Endothelial cell of hepatic sinusoid (primary cell): ENCODE data around the gene C1QTNF5.

ENCODE experiments used
- in situ Hi-C: cut with HindIII; loops from 2 replicates; pipeline ENCODE4 v1.10.0; 2017; ENCODE audit warnings: low sequenced_read_pairs

The C1QTNF5 gene

DNA sequence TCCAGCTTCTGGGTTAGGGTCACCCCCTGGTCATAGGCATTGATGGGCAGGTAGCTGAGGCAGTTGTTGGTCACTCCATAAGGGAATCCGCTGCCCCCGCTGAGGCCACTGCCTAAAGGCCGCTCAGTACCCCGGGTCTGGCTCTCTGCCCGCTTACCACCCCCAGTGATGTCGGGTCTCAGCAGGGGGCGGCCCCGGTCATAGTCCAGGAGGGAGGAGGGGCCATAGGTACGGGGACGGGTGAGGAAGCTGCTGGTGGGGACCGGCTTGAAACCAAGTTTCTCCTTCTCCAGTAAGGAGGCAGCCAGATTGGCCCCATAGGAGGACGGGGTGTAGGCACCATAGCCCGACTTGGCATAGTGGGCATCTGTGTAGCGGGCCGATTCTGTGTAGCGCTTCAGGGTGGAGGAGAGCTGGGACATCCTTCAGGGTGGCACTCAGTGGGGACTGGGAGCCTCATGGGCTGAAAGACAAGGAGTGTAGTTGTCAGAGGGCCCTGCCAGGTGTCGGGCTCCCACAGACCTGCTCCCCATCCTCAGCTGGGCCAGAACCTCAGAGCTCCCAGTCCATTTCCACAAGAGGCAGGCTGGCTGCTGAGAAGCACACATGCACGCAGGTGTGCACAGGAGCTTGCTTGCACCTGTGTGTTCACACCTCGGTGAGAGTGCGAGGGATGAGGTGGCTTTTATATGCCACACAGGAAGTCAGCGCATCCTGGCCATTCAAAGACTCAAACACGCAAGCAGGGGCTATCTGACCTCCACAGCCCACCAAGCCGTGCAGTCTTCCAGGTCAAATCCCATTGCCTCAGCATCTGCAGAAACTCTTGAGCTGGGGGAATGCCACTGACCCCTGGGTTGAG is 32.6 kb upstream of the C1QTNF5 start:
- in situ Hi-C loops: loop anchor here (25.0 kb wide), 1 partner anchor 239 kb away; no protein-coding TSS in a partner anchor

DNA sequence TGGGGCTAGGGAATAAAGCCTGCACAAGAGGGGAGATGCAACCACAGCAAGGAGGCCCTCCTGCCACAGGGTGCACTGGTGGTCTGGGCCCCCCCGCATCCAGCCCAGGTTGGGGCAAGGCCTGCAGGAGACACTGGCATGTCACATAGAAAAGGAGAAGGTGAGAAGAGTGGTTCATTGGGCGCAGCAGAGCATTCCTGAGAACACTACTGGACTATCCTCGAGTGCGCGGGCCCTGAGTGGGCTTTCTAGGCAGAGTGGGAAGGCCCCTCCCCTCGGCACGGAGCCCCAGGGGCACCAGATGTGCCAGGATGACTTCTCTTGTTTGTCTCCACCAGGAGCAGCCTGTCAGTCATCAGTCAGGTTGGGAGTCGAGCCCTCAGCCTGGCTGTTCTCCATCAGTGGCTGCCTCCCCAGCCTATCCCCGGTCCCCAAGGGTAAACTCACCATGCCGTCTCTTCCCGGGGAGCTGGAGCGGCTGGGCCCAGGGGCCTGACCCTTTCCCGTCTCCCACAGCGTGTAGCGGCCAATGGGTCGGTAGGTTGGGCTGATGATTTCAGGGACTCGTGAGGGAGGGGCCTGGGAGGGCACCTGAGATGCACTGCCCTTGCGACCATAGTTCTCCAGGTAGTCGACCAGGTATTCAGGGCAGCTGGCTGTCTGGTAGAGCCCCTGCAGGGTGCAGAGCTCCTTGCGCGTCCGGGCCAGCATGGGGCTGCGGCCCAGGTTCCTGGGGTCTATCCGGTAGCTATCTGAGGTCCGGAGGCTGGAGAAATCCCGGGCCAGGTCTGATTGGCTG is 31.8 kb upstream of the C1QTNF5 start:
- in situ Hi-C loops: loop anchor here (25.0 kb wide), 1 partner anchor 240 kb away; no protein-coding TSS in a partner anchor

- in situ Hi-C loops: loop anchor here (25.0 kb wide), 1 partner anchor 241 kb away; no protein-coding TSS in a partner anchor
Measured at GRCh38 chr11:119371778-119372182, 31.1 kb upstream of the C1QTNF5 start.

- in situ Hi-C loops: loop anchor here (25.0 kb wide), 1 partner anchor 241 kb away; no protein-coding TSS in a partner anchor
Measured at GRCh38 chr11:119371067-119371601, 30.5 kb upstream of the C1QTNF5 start.

- in situ Hi-C loops: loop anchor here (25.0 kb wide), 1 partner anchor 242 kb away; no protein-coding TSS in a partner anchor
Measured at GRCh38 chr11:119370486-119371046, 29.9 kb upstream of the C1QTNF5 start.

GRCh38 chr11:119369132-119369925 is 28.6 kb upstream of the C1QTNF5 start:
- in situ Hi-C loops: loop anchor here (10.0 to 25.0 kb wide), 2 partner anchors 55 to 243 kb away; partner anchors contain the start of gene THY1

DNA sequence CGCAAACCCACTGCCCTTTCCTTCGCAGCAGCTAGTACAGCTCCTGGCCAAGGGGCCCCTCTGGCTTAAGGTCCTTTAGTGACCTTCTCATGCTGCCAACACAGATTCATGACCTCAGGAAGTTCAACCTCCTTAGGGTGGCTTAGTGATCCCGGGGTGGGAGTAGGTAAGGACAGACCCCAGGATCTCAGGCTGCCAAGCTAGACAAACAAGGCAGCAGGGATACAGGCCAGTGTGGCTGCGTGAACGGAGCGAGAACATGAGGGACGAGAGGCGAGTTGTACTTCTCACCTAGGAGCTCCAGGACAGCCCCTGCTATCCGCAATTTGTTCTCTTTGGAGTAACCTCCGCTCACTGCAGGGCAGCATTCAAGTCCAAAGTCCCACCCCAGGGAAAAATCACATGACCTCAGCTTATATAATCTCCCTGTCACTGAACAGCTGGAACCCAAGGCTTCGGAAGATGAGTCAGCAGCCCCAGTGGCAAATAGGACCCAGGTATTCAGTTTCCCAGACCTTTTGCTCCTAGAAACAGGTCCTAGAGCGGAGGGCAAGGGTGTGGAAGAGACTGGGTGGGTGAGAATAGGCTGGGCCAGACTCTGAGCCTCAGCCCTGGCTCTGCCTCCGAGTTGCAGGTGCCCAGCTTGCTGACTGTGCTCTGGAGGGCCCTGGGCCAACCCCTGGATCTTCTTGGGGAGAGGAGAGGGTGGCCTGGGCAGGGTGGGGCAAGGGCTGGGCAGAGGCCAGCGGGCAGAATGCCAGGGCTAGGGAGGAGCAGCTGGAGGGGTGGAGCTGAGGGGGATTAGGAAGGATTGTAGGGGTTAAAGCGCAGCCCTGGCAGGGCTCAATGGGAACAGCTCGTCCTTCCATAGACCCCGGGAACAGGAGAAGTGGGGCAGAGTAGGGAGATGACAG is 27.7 kb upstream of the C1QTNF5 start:
- in situ Hi-C loops: loop anchor here (10.0 to 25.0 kb wide), 2 partner anchors 56 to 244 kb away; partner anchors contain the start of gene THY1

DNA sequence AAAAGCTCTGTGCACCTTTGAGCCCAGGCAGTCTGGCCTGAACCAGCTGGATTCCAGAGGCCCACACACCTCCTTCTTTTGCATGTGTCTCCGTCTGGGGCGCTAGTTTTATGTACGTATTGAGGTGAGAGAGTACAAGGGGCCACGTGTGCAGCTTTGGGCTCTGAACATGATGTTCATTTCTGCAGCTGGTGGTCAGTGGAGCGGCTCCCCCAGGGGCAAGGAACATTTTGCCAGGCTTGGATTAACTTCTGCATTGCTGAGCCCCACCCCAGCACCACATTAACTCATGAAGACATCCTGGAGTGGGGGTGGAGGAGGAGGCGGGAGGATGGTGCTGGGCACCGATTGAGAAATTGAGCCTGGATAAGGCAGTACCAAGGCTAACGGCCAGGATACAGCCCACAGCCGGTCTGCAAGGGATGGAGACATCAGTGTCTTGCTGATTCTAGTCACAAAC is 27.0 kb upstream of the C1QTNF5 start:
- in situ Hi-C loops: loop anchor here (10.0 to 25.0 kb wide), 2 partner anchors 57 to 245 kb away; partner anchors contain the start of gene THY1

- in situ Hi-C loops: loop anchor here (10.0 to 25.0 kb wide), 2 partner anchors 58 to 245 kb away; partner anchors contain the start of gene THY1
Measured at GRCh38 chr11:119366690-119367620, 26.3 kb upstream of the C1QTNF5 start.

GRCh38 chr11:119365071-119365591 is 24.4 kb upstream of the C1QTNF5 start:
- in situ Hi-C loops: loop anchor here (10.0 to 25.0 kb wide), 2 partner anchors 60 to 247 kb away; partner anchors contain the start of gene THY1

GRCh38 chr11:119363851-119364590 is 23.3 kb upstream of the C1QTNF5 start:
- in situ Hi-C loops: loop anchor here (5.0 to 25.0 kb wide), 3 partner anchors 61 to 248 kb away; partner anchors contain the start of gene THY1

DNA sequence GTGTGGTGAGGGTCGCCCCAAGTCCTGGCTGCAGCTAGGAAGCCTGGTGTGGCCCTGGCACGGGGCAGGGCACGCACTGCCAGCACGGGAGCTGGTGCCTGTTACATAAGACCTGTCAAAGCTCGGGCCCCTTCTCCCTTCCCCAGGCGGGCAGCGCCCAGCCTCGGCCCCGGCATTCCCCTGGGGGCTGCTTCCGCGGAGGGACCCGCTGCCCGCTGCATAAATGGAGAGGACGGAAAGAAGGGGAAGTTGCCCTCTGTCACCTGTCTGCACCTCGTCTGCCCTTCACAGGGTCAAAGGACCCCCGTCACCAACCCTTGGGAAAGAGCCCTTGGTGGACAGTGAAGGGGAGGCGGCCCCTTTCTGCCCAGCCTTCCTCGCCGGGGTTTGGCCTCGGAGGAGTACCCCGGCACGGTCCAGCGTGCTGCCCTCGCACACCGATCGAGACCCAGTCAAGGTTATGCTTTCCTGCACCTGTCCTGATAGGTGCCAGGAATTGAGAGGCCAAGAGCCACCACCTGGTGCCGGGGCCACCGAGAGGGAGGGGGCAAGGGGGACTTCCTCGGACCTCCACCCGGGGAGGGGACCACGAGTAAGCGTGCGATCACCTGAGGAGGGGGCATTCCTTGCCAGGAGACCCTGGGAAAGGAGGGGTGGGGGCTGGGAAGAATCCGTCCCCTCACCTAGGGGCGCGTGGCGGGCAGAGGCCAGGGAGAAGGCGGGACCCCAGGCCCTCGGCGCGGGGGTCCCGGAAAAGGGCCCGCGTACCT is 22.6 kb upstream of the C1QTNF5 start:
- in situ Hi-C loops: loop anchor here (5.0 to 25.0 kb wide), 3 partner anchors 62 to 249 kb away; partner anchors contain the start of gene THY1

GRCh38 chr11:119362741-119363080 is 22.0 kb upstream of the C1QTNF5 start:
- in situ Hi-C loops: loop anchor here (5.0 to 25.0 kb wide), 3 partner anchors 62 to 250 kb away; partner anchors contain the start of gene THY1

GRCh38 chr11:119361941-119362725 is 21.4 kb upstream of the C1QTNF5 start:
- in situ Hi-C loops: loop anchor here (5.0 to 25.0 kb wide), 3 partner anchors 63 to 250 kb away; partner anchors contain the start of gene THY1
